Spinal cord (tissue), 10 donors: ENCODE data around the gene KCNJ1. TPM values are rescaled to one million over a fixed set of nuclear protein-coding genes. Genes with fewer than 3 reads are reported as not detected.

Experiments used
- DNase-seq, 6 donors: peaks; one replicate each; pipeline versions ENCODE4 v3.0.0 to v3.0.0-alpha.2; 2013 to 2015; ENCODE audit warnings: low spot score in 6 of 6, low read depth in 4 of 6
- H3K27ac ChIP-seq: one replicate; pipeline ENCODE4 v1.5.1; 2013; ENCODE audit warnings: low read depth, low read length, control low read depth
- H3K27me3 ChIP-seq: one replicate; pipeline ENCODE4 v1.6.1; 2013; ENCODE audit warnings: low read length; ENCODE audit not compliant: control insufficient read depth, insufficient read depth
- H3K36me3 ChIP-seq: one replicate; pipeline ENCODE4 v1.6.1; 2013; ENCODE audit warnings: low read length; ENCODE audit not compliant: control insufficient read depth, insufficient read depth
- H3K4me1 ChIP-seq: one replicate; pipeline ENCODE4 v1.6.1; 2013; ENCODE audit warnings: low read length; ENCODE audit not compliant: control insufficient read depth, insufficient read depth
- H3K4me3 ChIP-seq: one replicate; pipeline ENCODE4 v1.5.1; 2013; ENCODE audit warnings: low read depth, low read length, control low read depth
- H3K9me3 ChIP-seq: one replicate; pipeline ENCODE4 v1.6.1; 2013; ENCODE audit warnings: low read length; ENCODE audit not compliant: control insufficient read depth, insufficient read depth
- WGBS: methylation state at CpG from one replicate; pipeline ENCODE4 v1.1.5; 2013; ENCODE audit warnings: missing lambda C conversion rate; ENCODE audit not compliant: insufficient coverage; 5-methylcytosine and 5-hydroxymethylcytosine counted together
- polyA plus RNA-seq, 2 donors: library from polyadenylated mRNA; unstranded; fragments of 120-200 nt; gene quantifications; one replicate each; pipeline ENCODE4 v1.2.1, GENCODE V29; 2013; ENCODE audit not compliant: insufficient read length in 2 of 2
- total RNA-seq, 2 donors: library from RNA; depleted of rRNA in 1 of 2; stranded (reverse); fragments of 120-200 nt in 1 of 2; fragments of >200 nt in 1 of 2; gene quantifications; one replicate each; pipeline versions ENCODE4 v1.2.3 to v1.2.4, GENCODE V29; 2013 to 2014
- donor health status: healthy.

The KCNJ1 gene
- total and polyA plus RNA-seq, 4 donors, result 0.06 to 0.50 (median 0.43) TPM; not detected in 1

- H3K36me3 ChIP-seq, result no peaks in the 10 kb centered on the region
- DNase-seq, result no peak
- 50% methylated on average over 1 of the region's 6 CpGs for WGBS
- H3K27me3 ChIP-seq, result no peaks in the 10 kb centered on the region
- H3K4me1 ChIP-seq, result peaks cover 10% of the 10 kb centered on the region
- no peaks in the 10 kb centered on the region for H3K9me3 ChIP-seq
- no peak overlapping the region for H3K27ac ChIP-seq
- no peak overlapping the region for H3K4me3 ChIP-seq
Measured at GRCh38 chr11:128872094-128872493, 5.0 kb upstream of the KCNJ1 start.

GRCh38 chr11:128871168-128871610, 4.1 kb upstream of the KCNJ1 start:
- Histone ChIP-seq H3K36me3 (no peaks in the 10 kb centered on the region), H3K27ac (no peak overlapping the region), H3K4me3 (no peak overlapping the region), H3K4me1 (peaks cover 10% of the 10 kb centered on the region), H3K9me3 (no peaks in the 10 kb centered on the region), H3K27me3 (no peaks in the 10 kb centered on the region)
- 18% methylated on average over 3 of the region's 6 CpGs for WGBS
- peak in 3 of 6 donors; percentile 35 to 91 (median 56) for DNase-seq

- DNase-seq, result no peak
- Histone ChIP-seq H3K4me1 (peaks cover 10% of the 10 kb centered on the region), H3K27ac (no peak overlapping the region), H3K9me3 (no peaks in the 10 kb centered on the region), H3K36me3 (no peaks in the 10 kb centered on the region), H3K4me3 (no peak overlapping the region), H3K27me3 (no peaks in the 10 kb centered on the region)
- WGBS, result no CpG with 5 or more reads among the region's 10 CpGs
Measured at GRCh38 chr11:128868841-128869671, 2.0 kb upstream of the KCNJ1 start.

GRCh38 chr11:128865490-128865889, 1.6 kb downstream of the KCNJ1 start:
- Histone ChIP-seq H3K27me3 (no peaks in the 10 kb centered on the region), H3K27ac (no peak overlapping the region), H3K9me3 (no peaks in the 10 kb centered on the region), H3K4me1 (peaks cover 5% of the 10 kb centered on the region), H3K4me3 (no peak overlapping the region), H3K36me3 (no peaks in the 10 kb centered on the region)
- DNase-seq, result no peak
- no CpG with 5 or more reads among the region's 1 CpG for WGBS

GRCh38 chr11:128862908-128863660, 4.0 kb downstream of the KCNJ1 start:
- 74% methylated on average over 3 of the region's 4 CpGs for WGBS

GRCh38 chr11:128862406-128862805, 4.7 kb downstream of the KCNJ1 start:
- Histone ChIP-seq H3K27me3 (no peaks in the 10 kb centered on the region), H3K36me3 (no peaks in the 10 kb centered on the region), H3K4me3 (no peak overlapping the region), H3K27ac (no peak overlapping the region), H3K9me3 (no peaks in the 10 kb centered on the region), H3K4me1 (peaks cover 12% of the 10 kb centered on the region)
- WGBS, result 88% methylated on average over 4 of the region's 9 CpGs
- DNase-seq, result no peak

More at GRCh38 chr11:128862908-128863660, 4.0 kb downstream of the KCNJ1 start:
- Histone ChIP-seq H3K36me3 (no peaks in the 10 kb centered on the region), H3K9me3 (no peaks in the 10 kb centered on the region), H3K4me1 (peaks cover 12% of the 10 kb centered on the region), H3K4me3 (no peak overlapping the region), H3K27ac (no peak overlapping the region), H3K27me3 (no peaks in the 10 kb centered on the region)
- no peak for DNase-seq

GRCh38 chr11:128860571-128861361, 6.3 kb downstream of the KCNJ1 start:
- WGBS, result 71% methylated on average over 12 of the region's 16 CpGs
- H3K4me3 ChIP-seq, result no peak overlapping the region
- H3K9me3 ChIP-seq, result no peaks in the 10 kb centered on the region
- peaks cover 12% of the 10 kb centered on the region for H3K4me1 ChIP-seq
- peak in 1 of 6 donors; percentile 32 for DNase-seq
- H3K27ac ChIP-seq, result no peak overlapping the region
- no peaks in the 10 kb centered on the region for H3K27me3 ChIP-seq
- no peaks in the 10 kb centered on the region for H3K36me3 ChIP-seq

- DNase-seq, result peak in 3 of 6 donors; percentile 22 to 53 (median 52)
- Histone ChIP-seq H3K9me3 (no peaks in the 10 kb centered on the region), H3K36me3 (no peaks in the 10 kb centered on the region), H3K4me3 (no peak overlapping the region), H3K4me1 (peaks cover 12% of the 10 kb centered on the region), H3K27ac (no peak overlapping the region), H3K27me3 (no peaks in the 10 kb centered on the region)
- WGBS, result 32% methylated on average over 31 of the region's 33 CpGs
Measured at GRCh38 chr11:128859563-128860441, 7.3 kb downstream of the KCNJ1 start.
